ENCODE data around the gene SH3GL1.
A peak's percentile ranks its signal among the peaks of the same experiment; 100 is the strongest.

The SH3GL1 gene

GRCh38 chr19:4354897-4355296 is 45.5 kb downstream of the SH3GL1 start:
- Histone ChIP-seq H3K4me3 (ENCODE audit: low read depth, low read length, poor library complexity, severe bottlenecking) (no peak overlapping the region), H3K36me3 (ENCODE audit: insufficient read depth, low read length) (peaks cover 16% of the 10 kb centered on the region), H3K9me3 (ENCODE audit: low read length) (no peaks in the 10 kb centered on the region), H3K27ac (ENCODE audit: low read depth, low read length, poor library complexity, severe bottlenecking) (no peak overlapping the region), H4K20me1 (ENCODE audit: insufficient read depth, low read length) (no peaks in the 10 kb centered on the region), H3K27me3 (ENCODE audit: insufficient read depth, low read length) (no peaks in the 10 kb centered on the region), H3K4me1 (ENCODE audit: insufficient read depth, low read length, severe bottlenecking) (no peaks in the 10 kb centered on the region), H2AFZ (ENCODE audit: low read length) (no peak overlapping the region), H3K79me2 (ENCODE audit: insufficient read depth, low read length) (no peaks in the 10 kb centered on the region), H3K9ac (ENCODE audit: low read length) (no peak overlapping the region), H3K4me2 (ENCODE audit: low read length) (no peak overlapping the region), H3K9me2 (ENCODE audit: low read depth, low read length) (no peaks in the 10 kb centered on the region), H3F3A (ENCODE audit: insufficient read depth, low read length) (no peaks in the 10 kb centered on the region)
- no peak for TF ChIP-seq CTCF (IDR thresholded peaks at IDR 0.05; ENCODE audit: low read length)
- no peak for TF ChIP-seq EZH2 (IDR thresholded peaks at IDR 0.05; ENCODE audit: borderline replicate concordance, low read length)

GRCh38 chr19:4354282-4354681 is 46.1 kb downstream of the SH3GL1 start:
- Histone ChIP-seq H3K4me1 (ENCODE audit: insufficient read depth, low read length, severe bottlenecking) (no peaks in the 10 kb centered on the region), H2AFZ (ENCODE audit: low read length) (no peak overlapping the region), H3K9ac (ENCODE audit: low read length) (no peak overlapping the region), H3K4me2 (ENCODE audit: low read length) (no peak overlapping the region), H3K79me2 (ENCODE audit: insufficient read depth, low read length) (no peaks in the 10 kb centered on the region), H3K27ac (ENCODE audit: low read depth, low read length, poor library complexity, severe bottlenecking) (no peak overlapping the region), H3K9me3 (ENCODE audit: low read length) (no peaks in the 10 kb centered on the region), H3K27me3 (ENCODE audit: insufficient read depth, low read length) (no peaks in the 10 kb centered on the region), H3K9me2 (ENCODE audit: low read depth, low read length) (no peaks in the 10 kb centered on the region), H3F3A (ENCODE audit: insufficient read depth, low read length) (no peaks in the 10 kb centered on the region), H3K4me3 (ENCODE audit: low read depth, low read length, poor library complexity, severe bottlenecking) (no peak overlapping the region), H3K36me3 (ENCODE audit: insufficient read depth, low read length) (peaks cover 9% of the 10 kb centered on the region), H4K20me1 (ENCODE audit: insufficient read depth, low read length) (no peaks in the 10 kb centered on the region)
- TF ChIP-seq CTCF (IDR thresholded peaks at IDR 0.05; ENCODE audit: low read length) (no peak), EZH2 (IDR thresholded peaks at IDR 0.05; ENCODE audit: borderline replicate concordance, low read length) (no peak)

- Histone ChIP-seq H3K4me1 (ENCODE audit: insufficient read depth, low read length, severe bottlenecking) (no peaks in the 10 kb centered on the region), H3K4me3 (ENCODE audit: low read depth, low read length, poor library complexity, severe bottlenecking) (no peak overlapping the region), H4K20me1 (ENCODE audit: insufficient read depth, low read length) (no peaks in the 10 kb centered on the region), H3K9me3 (ENCODE audit: low read length) (no peaks in the 10 kb centered on the region), H3K9ac (ENCODE audit: low read length) (no peak overlapping the region), H3K27ac (ENCODE audit: low read depth, low read length, poor library complexity, severe bottlenecking) (no peak overlapping the region), H3K36me3 (ENCODE audit: insufficient read depth, low read length) (peaks cover 3% of the 10 kb centered on the region), H3K4me2 (ENCODE audit: low read length) (no peak overlapping the region), H3K79me2 (ENCODE audit: insufficient read depth, low read length) (no peaks in the 10 kb centered on the region), H3K9me2 (ENCODE audit: low read depth, low read length) (no peaks in the 10 kb centered on the region), H3K27me3 (ENCODE audit: insufficient read depth, low read length) (no peaks in the 10 kb centered on the region), H2AFZ (ENCODE audit: low read length) (no peak overlapping the region), H3F3A (ENCODE audit: insufficient read depth, low read length) (no peaks in the 10 kb centered on the region)
- TF ChIP-seq EZH2 (IDR thresholded peaks at IDR 0.05; ENCODE audit: borderline replicate concordance, low read length), result no peak
- peak; percentile 70 for TF ChIP-seq CTCF (IDR thresholded peaks at IDR 0.05; ENCODE audit: low read length)
Observed at GRCh38 chr19:4352701-4353121, 47.6 kb downstream of the SH3GL1 start.
